Measurements from ENCODE around the gene CACNG4.
A peak's percentile ranks its signal among the peaks of the same experiment; 100 is the strongest.

Gene CACNG4

DNA sequence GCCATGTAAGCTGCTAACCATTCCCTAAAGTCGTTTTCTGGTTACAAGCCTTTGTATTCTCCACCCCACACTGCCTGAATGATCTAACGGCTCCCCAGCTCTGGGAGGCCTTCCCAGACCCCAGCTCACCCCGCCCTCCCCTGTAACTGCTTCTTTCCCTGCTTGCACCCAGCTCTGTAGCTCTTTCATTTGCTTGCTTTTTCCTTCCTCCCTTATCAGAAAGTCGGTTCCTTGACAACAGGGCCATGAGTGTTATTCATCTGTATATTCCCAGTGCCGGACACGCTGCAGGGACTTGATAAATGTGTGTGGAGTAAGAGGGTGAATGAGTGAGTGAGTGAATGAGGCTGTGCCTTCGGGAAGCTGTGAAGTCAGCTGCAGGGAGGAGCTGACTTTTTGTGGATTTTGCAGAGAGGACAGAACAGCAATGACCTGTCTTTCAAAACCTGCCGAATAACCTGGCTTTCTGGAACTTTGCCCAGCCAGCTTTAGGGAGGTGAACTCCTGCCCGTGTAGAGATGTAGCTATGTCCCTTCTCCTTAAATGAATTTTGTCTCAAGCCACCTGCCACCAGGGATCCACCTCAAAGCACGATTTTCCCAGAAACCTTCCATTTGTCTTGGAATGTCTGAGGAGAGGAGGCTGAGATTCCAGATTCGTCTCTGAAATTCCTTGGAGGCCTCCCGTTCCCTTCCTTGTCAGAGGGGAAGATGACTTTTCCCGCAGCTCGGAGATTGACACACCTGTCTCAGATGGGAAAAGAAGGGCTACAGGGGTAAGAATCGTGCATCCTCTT lies 20.0 kb upstream of the CACNG4 start:
- DNase-seq, result peak; percentile 93

DNA sequence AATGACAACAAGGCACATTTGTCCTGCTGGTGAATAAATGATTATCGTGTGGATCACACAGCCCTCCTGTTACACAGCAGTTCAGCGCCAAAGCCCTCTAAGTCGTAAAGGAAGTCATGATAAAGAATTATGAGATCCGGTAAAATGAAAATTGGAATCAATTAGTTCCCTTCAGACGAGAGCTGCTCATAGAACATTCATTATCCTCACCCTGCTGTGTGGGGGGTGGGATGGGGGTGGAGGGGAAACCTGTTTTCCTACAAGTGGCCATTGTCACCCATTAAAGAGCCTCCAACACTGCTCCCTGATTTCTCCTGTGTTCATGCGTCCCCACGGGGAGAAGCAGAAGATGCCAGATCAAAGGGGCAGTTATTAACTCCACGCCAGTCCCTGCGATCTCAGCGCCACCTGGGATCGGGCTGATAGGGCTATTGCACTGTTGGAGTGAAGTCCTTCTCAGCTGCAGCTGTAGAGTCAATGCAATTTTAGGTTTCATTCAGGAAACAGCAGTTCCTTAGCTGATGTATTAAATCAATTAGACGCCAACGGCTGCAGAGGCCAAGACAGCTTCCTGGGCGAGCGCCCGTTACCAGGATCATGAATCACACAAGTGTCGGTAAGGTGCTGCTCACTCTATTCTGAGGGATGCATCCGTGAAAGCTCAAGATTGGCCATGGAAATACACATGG lies 19.2 kb upstream of the CACNG4 start:
- DNase-seq, result peak; percentile 93

DNA sequence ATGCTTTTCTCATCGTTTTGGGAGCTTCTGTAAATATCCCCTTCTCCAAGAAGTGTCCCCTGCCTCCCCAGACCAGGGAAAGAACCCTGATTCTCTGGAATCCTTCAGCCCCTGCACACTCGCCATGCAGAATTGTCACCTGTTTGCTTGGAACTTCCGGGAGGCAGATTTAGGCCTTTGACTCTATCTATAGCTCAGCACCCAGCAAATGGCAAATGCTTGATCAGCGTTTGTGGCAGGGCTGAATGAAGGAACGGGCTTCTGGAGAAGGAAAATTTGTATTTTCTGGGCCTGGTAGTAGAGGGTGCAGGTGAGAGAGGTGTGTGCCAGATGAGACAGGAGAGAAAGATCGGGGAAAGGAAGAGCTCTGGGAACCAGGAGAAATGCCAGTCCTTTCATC lies 18.3 kb upstream of the CACNG4 start:
- DNase-seq, result peak; percentile 86

DNA sequence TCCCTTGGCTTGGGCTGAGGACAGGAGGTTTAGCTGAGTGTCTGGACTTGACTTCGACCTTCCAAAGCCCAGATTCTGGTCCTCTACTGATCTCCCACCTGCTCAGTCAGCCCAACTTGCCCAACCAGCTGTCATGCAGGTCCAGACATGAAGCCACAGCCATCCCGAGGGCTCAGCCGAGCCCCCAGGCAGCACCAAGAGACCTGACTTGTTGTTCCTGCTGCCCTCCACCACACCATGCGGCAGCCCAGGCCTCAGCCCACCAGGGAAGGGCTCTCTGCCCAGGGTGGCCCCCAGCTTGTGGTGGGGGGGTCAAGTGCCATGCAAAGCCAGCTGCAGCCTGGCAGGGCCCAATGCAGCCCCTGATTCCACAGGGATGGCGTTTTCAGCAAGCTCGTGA lies 17.2 kb upstream of the CACNG4 start:
- DNase-seq, result peak; percentile 50

DNA sequence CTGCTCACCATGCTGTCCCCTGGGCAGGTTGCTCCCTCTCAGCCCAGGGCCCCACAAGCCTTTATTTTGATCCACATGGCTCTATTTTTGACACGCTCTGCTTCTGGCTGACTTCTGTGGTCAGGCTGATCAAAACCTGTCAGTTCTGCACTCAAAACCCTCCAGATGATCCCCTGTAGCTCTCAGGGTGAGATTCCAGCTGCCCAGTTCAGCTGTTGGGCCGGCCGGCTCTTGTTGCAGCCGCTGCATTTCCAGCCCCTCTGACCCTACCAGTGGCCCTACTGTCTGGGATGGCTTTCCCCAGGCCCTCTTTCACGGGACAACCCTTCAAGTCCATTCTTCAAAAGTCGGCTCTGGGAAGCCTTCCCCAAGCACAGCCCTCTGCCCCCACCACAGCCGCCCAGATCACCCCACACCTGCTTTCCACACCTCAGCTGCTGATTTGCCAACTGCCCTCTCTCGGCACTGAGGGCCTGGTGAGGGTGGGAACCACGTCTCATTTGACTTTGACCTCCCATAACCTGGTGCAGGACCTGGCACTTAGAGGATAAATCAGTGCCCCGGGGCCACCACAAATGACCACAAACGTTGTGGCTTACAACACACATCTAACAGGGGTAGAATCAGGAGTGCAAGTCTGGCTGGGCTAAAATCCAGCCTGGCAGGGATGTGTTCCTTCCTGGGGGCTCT lies 16.3 kb upstream of the CACNG4 start:
- peak; percentile 89 for DNase-seq

DNA sequence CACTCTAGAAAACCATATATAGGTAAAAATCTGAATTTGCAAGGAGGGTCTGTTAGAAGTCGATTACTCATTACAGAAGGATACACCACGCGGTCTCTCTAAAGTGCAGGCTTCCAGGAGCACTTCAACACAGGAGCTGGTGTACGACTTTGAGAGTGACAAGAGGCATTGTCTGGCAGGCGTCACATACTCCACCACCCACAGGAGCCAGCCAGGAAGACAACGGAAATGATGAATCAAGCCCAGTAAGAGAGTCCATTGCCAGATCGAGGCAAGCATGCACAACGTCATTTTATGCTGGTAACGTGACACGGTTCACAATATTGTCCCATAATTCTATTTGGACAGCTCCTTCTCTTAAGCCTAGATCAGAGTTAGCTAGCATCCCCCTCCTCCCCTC lies 15.0 kb upstream of the CACNG4 start:
- no peak for DNase-seq

DNA sequence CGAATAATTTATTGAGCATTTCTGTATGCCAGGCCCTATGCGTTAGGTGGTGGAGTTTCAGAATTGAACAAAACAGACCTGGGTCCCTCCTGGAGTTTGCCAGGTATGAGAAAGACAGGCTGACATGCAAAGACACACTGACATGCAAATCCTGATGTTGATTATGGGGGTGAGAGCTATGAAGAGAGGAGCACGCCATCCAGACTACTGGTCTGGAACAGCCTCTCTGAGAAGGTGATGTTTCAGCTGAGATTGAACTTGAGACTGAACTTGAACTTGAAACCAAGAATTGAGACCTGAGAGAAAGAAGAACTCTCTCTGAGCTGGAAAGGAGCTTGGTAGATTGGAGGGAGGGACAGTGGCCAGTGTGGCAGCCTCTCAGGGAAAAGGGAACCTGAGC lies 14.2 kb upstream of the CACNG4 start:
- no peak for DNase-seq

DNA sequence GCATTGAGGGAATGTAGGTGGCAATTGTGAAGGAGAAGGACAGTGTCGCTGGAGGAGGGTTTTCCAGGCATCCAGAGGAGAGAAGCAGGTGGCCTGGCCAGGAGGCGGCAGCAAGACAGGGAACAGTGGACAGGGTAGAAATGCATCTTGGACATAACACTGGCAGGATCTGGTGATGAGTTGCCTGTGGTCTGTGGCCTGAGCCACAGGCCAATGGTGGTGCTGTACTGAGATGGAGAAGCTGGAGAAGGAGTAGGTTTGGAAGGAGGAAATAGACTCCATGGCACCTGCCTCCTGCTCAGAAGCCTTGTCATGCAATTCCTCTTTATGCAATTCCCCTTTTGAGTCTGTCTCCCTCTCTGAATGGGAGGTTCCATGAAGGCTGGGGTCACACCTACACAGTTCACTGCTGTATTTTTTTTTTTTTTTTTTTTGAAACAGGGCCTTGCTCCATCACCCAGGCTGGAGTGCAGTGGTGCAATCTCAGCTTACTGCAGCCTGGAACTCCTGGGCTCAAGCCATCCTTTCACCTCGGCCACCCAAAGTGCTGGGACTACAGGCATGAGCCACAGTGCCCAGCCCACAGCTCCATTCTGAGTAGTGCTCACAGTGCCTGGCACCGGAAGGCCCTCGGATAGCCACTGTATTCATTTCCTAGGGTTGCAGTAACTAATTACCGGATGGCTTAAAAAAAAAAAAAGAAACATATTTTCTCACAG lies 13.5 kb upstream of the CACNG4 start:
- no peak for DNase-seq

DNA sequence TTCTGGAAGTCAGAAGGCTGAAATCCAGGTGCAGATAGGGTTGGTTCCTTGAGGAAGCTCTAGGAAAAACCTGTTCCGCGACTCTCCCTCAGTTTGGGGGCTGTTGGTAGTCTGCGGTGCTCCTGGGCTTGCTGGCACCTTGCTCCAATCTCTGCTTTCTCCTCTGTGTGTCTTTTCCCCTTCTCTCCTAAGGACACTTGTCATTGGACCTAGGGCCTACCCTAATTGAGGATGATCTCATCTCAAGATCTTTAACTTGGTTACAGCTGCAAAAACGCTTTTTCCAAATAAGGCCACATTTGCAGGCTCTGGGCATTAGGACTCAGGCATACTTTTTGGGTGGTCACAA lies 12.9 kb upstream of the CACNG4 start:
- no peak for DNase-seq

DNA sequence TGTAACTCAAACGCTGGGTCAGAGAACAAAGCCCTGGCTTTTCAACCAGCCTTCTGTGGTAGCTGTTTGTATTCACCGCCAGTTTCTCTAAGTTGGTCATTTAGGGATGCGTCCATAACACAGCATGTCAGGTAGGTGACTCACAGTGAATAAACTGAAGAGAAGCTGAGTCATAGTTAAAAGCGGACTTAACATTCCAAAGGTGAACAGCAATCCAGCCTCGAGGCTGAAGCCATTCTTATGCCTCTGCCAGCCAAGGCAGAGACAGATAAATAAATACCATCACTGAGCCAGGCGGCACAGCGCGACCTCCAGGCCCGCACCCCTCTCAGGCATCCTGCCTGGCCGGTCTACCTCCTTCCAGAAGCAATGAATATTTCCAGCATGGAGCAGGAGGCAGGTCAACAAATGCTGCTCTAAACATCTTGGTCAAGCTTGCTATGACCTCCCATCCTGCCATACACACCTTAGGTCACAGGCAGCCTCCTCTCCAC lies 12.4 kb upstream of the CACNG4 start:
- no peak for DNase-seq

DNA sequence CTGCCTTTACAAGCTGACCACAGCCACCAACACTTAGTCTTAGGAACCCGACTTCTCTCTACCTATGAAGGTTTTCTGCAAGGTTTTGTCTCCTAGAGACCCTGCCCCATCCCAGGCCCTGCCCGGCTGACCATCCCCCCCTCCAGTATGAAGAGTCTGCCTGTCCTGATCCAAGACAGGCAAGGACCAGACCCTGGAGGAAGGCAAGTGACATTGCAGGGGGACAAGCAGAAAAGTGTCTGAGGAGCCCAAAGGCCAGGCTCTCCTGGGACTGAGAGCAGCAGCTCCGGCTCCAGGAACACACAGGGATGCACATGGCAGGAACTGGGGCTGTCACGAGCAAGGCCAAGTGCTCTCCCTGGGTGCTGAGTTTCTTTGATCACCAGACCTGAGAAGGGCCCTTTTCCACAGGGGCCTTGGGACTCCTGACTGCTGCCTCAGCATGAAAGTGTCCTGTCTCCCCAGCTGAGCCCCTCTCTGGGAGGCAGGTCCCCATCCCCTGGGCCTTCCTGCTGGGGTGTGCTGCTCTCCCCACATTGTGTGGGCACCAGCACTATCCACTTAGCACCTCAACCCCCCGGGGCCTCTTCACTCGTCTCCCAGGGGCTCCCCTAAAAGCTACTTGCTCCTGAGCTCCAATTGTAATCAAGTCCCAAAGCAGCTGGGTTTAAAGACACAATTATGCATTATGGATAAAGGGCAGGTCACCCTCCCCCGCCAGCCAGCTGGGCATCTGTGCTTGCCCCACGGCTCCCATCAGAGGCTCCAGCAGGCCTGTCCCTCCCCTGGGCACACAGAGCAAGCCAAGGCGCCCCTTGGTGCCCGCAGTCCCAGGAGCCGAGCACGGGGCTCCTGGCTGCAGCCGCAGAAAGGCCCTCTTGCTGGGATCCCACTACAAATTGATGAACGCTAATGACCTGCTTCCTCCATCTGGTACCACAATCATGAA lies 11.6 kb upstream of the CACNG4 start:
- DNase-seq, result no peak

DNA sequence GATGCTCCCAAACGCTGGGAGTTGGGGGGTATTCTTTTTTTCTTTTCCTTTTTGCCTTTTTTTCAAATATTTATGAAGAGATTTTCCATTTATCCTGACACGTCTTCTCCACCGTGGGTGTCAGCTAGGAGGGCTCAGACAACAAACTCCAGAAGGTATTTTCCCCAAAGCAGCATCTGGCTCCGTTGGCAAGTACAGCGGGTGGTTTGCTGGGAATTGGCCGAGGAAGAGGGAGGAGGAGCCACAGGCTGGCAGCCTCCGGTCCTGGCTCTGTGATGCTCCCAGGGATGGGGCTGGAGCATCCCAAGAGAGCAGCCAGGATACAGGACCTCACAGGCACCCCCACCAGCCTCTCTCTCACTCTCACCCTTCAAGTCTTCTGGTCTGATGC lies 10.9 kb upstream of the CACNG4 start:
- DNase-seq, result no peak

DNA sequence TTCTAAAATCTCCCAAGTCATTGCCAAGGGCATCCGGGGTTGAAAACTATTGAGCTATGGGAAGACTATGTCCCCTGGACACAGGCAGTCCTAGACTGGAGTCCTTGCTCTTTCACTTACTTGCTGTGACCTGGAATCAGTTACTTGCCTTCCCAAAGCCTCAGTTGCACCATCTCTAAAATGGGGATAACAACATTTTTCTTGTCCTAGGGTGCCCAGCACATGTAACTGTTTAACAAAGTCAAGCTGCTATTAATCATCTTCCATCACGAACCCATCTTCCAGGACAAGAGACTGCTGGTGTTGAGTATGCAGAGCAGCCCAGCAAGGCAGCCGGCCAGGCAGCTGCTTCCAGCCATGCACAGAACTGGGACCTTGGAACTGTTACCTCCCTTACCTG lies 9.9 kb upstream of the CACNG4 start:
- no peak for DNase-seq

DNA sequence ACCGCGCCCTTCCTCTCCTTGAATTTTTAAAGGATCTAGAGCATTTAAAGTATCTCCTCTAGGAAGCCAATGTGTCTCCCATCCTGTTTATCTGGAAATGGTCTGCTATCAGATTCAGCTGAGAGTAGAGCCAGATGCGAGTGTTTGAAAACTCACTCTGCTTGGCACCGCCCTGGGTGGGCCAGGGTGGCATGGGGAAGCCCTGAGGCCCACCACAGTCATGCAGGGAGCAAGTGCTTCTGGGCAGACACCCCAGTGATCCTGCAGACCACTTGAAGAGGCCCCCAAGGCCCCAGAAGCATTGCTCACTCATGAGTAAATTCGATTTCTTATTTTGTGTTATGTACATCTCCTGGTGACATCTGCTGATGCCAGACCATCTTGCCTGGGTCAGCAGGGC lies 8.7 kb upstream of the CACNG4 start:
- DNase-seq, result no peak

DNA sequence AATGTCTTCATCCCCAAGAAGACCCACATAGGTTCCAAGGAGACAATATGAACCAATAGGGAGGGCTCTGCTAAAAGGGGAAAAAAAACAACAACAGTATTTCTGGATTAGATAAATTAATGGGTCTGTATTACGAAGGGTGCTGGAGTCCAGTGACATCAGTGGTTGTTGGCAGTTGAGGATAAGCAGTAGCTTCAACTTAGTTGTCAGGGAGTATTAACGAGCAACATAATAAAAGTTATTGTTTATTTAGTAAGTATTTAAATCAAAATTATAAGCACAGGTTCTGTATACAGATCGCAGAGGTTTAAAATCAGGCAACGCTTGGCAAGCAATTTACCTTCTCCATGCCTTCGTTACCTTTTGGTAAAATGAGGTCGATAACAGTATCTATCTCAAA lies 7.6 kb upstream of the CACNG4 start:
- no peak for DNase-seq

DNA sequence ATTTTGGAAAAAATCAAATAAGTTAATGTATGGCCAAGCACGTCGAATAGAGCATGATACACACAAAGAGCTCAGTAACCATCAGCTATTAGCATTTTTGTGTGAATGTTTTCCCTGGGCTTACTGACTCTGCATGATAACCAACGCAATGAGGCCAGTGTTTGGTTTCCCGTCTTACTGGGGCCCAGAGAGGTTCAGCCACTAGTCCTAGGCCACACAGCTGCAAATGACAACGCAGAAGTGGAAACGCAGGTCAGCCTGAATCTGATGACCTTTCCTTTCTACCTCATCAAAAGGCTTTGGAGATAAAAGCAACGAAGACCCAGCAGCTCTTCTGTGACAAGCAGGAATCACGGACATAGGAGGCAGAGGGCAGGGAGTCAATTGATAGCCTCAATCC lies 7.2 kb upstream of the CACNG4 start:
- no peak for DNase-seq

DNA sequence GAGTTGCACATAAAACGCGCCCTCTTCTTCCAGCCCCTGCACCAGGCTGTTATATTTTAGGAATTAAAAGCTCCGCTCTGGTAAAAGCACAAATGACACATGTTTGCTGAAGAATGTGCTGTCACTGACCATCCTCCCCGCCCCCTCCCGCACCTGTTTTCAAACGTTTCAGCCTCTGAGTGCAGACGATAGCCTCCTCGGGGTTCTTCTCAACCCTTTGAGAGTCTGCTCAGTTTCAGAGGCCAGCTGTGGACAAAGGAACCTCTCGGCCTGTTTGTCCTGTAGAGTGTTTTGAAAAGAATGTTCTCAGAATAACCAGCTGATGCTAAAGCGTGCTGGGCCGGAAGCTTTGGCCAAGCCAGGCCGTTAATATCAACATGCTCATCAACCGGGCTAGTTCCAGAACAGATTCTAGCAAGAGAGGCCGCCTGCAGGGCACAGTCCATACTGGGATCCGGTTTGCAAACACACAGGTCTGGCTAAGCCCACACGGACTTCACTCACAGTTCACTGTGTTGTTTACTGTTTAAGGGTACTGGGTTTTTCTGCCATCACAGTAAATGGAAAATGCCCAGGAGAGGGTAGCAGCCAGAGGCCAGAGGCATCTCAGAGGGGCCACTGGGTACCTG lies 6.4 kb upstream of the CACNG4 start:
- peak; percentile 89 for DNase-seq

DNA sequence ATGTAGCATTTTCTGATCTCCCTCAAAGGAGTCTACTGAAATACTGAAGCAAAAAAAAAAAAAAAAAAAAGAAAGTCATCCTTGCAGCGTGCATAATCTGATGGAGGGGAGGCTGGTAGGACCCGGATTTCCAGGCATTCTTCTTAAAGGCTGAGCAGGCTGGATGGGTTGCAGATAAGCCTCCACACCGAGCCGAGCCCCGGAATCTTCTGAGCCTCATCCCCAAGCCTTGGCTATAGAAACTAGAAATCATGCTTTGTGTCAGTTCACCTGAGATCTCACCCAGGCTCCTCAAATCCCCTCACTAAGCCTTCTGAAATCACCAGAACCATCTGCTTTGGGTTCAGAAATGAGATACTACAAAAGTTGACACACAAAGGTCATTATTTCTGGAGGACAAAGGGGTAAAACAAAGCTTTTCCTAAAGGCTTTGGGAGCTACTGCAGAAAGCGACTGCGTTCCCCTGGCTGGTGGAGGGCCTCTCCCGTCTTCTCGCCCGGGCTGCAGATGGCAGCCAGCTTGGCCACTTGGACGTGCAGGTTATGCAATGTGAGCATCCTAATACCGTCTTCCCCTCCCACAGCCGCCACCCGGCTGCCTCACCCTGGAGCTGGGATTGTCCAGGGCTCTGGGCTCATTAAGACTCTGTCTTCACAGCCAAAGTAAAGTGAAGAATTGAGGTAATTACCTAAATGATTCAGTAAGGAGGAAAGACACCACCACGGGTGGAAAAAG lies 4.7 kb upstream of the CACNG4 start:
- no peak for DNase-seq

DNA sequence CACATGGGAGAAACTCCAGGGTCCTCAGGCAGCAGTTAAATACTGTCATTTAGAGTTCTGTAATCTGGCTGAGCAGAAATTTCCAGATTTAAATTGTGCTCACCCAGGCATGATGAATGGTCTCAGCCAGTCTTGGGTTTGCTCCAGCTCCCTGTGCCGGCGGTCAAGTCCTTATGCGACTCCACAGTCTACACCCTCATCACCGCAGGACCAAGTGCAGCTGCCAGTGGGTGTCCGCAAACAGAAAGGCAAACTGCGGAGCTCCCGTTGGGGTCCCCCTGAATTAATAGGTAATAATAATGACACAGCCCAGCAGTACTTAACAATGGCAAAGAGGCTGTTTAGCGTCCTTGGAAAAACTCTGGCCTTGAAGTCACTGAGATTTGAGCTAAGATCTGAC lies 3.9 kb upstream of the CACNG4 start:
- DNase-seq, result no peak

DNA sequence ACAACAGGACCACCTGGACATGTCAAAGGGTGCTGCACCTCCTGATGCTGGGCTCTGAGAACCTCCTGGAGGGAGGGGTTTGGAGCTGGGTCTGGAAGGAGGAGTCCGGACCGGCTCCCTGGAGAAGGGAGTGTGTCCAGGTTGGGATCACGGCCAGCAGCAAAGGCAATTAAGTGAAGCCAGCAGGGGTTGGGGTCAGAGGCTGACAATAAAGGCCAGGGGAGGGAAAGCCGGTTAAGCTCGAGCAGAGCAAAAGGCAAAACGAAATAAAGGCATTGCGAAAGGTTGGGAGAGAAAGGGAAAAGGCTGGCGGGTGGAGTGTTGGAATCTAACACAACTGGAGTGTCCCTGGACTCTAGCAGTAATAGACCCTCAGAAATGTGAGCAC lies 992 bp upstream of the CACNG4 start:
- DNase-seq, result no peak
